GM12875 (cell line): ENCODE measurements around the gene PTPN14.

ENCODE experiments used
- H3K4me3 ChIP-seq: one replicate; pipeline ENCODE4 v1.5.1; 2011; ENCODE audit warnings: low read depth, low read length, control low read depth
- TF ChIP-seq, protein P1 (sequence below): IDR thresholded peaks from 2 replicates; pipeline ENCODE4 v1.5.1; 2011; ENCODE audit warnings: low read depth, mild to moderate bottlenecking, control low read depth, inconsistent platforms, low read length, moderate library complexity, borderline replicate concordance; ENCODE audit not compliant: insufficient read depth

The PTPN14 gene

DNA sequence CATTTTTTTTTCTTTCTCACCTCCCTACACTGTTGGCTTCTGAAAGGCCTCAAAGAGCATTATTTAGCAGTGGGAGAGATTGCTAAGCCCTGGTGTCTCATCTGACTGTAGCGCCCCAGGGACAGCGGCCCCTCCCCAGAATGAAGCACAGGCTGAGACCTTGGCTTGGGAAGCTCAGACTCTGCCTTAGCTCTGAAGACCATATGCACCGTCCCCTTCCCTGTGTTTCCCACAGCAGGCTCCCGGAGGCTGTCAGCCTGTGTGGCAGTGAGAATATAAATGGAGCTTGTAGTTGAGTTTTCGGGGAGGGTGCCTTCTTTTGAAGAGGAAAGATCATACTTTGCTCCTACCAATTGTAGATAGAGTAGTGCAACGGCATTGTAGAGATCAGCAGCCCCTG lies 245.1 kb downstream of the PTPN14 start:
- TF ChIP-seq, protein P1, sequence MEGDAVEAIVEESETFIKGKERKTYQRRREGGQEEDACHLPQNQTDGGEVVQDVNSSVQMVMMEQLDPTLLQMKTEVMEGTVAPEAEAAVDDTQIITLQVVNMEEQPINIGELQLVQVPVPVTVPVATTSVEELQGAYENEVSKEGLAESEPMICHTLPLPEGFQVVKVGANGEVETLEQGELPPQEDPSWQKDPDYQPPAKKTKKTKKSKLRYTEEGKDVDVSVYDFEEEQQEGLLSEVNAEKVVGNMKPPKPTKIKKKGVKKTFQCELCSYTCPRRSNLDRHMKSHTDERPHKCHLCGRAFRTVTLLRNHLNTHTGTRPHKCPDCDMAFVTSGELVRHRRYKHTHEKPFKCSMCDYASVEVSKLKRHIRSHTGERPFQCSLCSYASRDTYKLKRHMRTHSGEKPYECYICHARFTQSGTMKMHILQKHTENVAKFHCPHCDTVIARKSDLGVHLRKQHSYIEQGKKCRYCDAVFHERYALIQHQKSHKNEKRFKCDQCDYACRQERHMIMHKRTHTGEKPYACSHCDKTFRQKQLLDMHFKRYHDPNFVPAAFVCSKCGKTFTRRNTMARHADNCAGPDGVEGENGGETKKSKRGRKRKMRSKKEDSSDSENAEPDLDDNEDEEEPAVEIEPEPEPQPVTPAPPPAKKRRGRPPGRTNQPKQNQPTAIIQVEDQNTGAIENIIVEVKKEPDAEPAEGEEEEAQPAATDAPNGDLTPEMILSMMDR: no peak
- H3K4me3 ChIP-seq: no peak overlapping the region

DNA sequence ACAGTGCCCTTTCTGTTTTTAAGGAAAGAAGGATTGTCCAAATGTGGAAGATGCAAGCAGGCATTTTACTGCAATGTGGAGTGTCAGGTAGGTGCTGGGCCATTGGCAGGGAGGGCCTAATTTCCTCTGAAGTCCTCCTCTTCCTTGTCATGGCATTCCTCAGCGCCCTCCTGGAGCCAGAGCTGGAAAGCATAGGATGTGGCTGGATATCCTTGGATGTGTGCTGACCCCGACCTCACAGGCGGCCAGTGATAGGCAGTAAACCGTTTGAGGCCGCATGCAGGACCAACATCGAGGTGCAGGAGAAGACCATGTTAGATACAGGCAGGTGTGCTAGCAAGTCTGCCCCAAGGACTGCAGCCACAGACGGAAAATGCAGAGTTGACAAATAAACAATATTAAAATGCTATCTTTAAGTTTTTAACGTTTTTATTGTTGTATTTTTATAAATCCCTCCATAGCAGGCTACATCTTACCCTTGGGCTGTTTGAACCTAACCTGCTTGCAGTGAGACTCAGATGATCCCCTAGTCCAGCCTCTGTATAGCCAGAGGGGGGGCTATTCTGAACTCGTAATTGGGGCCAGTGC lies 246.1 kb downstream of the PTPN14 start:
- TF ChIP-seq, protein P1: no peak
- H3K4me3 ChIP-seq: no peak overlapping the region

DNA sequence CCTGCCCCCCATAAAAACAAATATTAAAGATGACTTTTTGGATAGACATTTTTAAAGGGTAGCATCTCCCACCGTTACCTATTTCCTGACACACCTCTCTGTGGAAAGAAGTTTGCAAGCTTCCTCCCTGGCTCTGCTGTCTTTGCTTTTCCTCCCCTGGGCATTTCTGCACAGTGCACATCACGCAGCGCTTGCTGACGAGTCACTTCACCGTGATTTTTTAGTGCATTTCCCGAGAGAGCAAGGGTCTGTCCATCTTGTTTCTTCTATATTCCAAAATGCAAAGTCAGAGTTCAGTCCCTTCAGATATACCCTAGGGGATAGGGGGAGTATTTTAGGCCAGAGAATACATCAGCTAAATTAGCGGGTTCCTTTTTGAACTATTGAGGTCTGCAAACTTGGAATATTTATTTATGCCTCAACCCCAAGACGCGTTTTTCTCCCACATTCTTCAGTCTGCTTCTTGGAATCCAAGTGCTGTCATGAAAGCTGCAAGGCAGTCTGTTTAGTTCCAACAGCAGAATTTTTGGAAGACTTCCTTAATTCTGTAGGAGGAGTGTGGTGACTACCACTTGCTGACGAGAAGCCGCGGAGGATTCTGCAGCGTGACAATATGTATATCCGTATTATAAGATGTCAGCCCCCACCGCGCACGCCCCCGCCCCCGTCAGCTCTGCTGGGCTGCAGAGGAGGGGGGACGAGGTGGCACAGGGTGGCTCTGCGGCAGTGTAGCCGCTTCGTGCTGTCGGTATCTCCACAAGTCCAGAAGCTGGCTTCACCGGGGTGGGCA lies 248.1 kb downstream of the PTPN14 start:
- no peak overlapping the region for H3K4me3 ChIP-seq
- TF ChIP-seq, protein P1: no peak

DNA sequence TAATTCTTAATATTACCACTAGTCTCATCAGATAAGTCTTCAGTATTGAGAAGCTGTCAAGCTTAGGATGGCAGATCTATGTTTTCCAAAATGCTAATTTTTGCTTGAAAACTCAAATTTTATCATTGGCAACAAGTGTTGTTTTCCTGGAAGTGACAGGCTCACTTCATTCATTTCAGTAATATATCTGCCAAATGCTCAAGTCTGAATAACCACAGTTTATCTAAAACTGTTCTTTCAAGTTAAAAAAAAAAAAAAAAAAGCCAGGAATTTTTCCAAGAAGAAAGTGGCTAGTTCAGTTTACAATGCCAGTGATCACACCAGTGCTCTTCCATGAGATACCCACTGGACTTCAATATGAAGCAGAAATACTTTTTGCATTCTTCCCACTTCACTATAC lies 249.9 kb downstream of the PTPN14 start:
- TF ChIP-seq, protein P1: no peak
- no peak overlapping the region for H3K4me3 ChIP-seq

DNA sequence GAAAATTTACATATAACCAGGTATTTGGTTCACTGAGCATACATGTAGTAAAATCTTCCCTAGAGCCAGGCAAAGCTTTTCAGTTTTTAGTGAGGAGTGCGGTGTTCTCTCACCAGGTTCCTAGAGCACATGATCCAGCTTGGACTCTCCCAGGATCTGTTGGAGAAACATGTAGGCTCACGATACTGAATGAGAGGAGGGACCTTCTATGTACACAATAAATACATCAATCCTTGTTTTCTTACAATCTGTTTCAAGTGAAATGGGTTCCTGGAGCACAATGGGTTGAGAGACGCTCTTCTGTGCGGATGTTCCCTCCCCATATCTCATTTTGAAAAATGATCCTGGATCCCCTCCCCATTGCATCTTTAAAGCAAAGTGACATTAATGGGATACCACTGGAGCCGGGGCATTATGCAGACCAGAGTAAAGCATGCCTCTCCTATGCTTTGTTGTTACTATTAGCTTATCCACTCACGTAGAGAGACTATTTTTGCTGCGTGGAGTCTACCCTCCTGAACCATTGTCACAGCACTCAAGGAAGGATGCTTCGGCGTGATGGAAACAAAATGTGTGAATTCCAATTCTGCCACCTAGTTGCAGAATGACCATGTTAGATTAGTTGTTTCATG lies 251.1 kb downstream of the PTPN14 start:
- TF ChIP-seq, protein P1: no peak
- no peak overlapping the region for H3K4me3 ChIP-seq
